GM23248 (cell line): Measurements from ENCODE around the gene STK40.

Source experiments
- EZH2 ChIP-seq: fragments of 200-600 bp; sonication (generic); IDR thresholded peaks from 2 replicates; pipeline ENCODE4 v1.6.1; 2018; ENCODE audit warnings: antibody characterized with exemption, mild to moderate bottlenecking; ENCODE audit not compliant: insufficient read depth, poor library complexity, severe bottlenecking
- EZH2phosphoT487 ChIP-seq: fragments of 200-600 bp; sonication (generic); IDR thresholded peaks from 2 replicates; pipeline ENCODE4 v1.6.1; 2018; ENCODE audit warnings: antibody characterized with exemption, moderate library complexity, mild to moderate bottlenecking, low read depth; ENCODE audit not compliant: insufficient read depth

GRCh38 chr1:36322041-36322785, 63.5 kb downstream of the STK40 start:
- no peak for TF ChIP-seq EZH2
- no peak for TF ChIP-seq EZH2phosphoT487
